GM19455 (cell line): ENCODE measurements around the gene MT1F.

Experiments used
- ATAC-seq: cut with Tn5 transposase; IDR thresholded peaks from one replicate; pipeline ENCODE4 v1.9.1; 2021; ENCODE audit not compliant: unreplicated experiment

MT1F gene

DNA sequence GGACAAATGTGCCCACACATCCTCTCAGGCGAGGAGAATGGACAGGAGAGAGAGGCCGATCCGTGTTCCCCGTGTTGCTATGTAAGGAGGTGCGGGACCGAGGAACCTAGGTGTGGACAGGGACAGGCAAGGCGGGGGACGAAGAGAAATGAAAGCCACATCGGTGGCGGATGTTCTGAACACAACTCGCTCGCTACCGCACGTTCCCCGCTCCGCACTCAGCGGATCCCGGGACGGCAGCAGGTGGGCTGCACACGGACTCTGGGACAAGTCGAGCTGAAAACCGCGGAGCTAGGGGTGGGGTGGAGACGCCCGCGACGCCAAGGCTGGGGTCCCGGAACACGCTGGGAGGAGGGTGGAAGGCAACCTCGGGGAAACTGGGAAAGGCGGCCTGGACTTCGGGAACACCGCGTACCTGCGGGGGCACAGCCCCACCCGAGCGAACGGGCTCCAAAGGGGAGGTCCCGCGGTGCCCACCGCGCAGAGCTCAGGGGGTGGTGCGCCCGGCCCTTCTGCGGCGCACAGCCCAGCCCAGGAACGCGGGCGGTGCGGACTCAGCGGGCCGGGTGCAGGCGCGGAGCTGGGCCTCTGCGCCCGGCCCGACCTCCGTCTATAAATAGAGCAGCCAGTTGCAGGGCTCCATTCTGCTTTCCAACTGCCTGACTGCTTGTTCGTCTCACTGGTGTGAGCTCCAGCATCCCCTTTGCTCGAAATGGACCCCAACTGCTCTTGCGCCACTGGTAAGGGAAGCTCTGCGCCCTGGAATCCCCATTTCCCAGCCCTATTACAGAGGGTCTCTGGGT lies 32.4 kb upstream of the MT1F start, which contains the start of gene MT1E:
Gene MT1E, plus strand, starts transcription at position 642 of the 803 bp plus-strand sequence. Its CDS starts 71 bp downstream, at position 713.
- ATAC-seq: no peak

GRCh38 chr16:56625943-56626654 lies 31.7 kb upstream of the MT1F start:
- ATAC-seq: no peak

GRCh38 chr16:56626685-56627084 lies 31.1 kb upstream of the MT1F start:
- no peak for ATAC-seq

- no peak for ATAC-seq
These were observed 29.0 kb upstream of the MT1F start for GRCh38 chr16:56628486-56629350.

DNA sequence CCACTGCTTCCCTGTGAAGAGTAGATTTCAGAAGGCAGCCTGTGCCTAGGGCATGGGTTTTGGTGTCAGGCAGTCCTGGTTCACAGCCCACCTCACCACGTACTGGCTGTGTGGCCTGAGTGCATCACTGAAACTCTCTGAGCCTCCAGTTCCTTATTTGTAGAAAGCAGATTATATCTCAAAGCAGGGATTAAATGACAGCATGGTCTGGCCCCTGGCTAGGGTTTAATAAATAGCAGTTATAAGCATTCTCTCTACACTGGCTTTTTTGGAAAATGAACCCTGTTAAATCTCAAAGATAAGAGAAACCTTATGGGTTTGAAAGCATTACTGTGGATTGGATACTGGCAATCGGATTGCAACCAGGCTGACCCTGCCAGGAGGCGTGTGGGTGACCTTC lies 28.2 kb upstream of the MT1F start:
- no peak for ATAC-seq

DNA sequence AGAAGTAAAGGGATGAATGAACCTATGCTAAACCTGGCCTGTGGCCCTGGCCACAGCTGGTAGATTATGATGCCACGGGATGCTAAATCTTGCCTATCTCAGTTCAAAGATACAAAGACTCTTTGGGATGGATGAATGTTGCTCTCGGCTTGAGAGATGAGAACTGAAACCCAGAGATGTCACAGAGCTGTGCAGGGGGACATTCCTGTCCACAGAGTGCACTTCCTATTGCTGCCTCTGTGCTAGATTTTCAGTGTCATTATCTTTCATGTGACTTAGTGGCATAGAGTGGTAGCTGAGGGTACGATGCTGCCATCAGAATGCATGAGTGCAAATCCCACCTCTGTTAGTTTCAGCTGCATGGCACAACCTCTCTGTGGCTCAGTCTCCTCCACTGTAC lies 27.6 kb upstream of the MT1F start:
- peak; percentile 58 for ATAC-seq

GRCh38 chr16:56631197-56631596 lies 26.6 kb upstream of the MT1F start:
- ATAC-seq: no peak

- ATAC-seq: no peak
These were observed 26.0 kb upstream of the MT1F start for GRCh38 chr16:56631832-56632155.

DNA sequence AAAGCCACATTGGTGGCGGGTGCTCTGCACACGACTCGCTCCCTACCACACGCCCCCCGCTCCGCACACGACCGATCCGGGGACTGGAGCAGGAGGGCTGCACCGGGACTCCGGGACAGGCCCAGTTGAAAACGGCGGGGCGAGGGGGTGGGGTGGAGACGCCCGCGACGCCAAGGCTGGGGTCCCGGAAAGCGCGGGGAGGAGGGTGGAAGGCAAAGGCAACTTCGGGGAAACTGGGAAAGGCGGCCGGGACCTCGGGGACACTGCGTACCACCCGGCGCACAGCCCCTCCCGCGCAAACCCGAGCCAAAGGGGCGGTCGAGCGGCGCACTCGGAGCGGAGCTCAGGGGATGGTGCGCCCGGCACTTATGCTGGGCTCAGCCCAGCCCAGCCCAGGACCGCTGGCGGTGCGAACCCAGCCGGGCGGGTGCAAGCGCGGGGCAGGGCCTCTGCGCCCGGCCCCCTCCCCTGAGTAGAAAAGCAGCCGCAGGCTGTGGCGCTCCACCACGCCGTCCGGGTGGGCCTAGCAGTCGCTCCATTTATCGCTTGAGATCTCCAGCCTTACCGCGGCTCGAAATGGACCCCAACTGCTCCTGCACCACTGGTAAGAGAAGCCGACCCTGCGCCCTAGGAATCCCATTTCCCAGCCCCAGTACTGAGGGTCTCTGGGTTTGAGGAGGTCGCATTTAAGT lies 25.5 kb upstream of the MT1F start, which contains the start of gene MT1M:
Gene MT1M, plus strand, starts transcription at position 504 of the 692 bp plus-strand sequence. Its CDS starts 73 bp downstream, at position 577.
- ATAC-seq: no peak

GRCh38 chr16:56632848-56633365 lies 24.9 kb upstream of the MT1F start:
- ATAC-seq: no peak

DNA sequence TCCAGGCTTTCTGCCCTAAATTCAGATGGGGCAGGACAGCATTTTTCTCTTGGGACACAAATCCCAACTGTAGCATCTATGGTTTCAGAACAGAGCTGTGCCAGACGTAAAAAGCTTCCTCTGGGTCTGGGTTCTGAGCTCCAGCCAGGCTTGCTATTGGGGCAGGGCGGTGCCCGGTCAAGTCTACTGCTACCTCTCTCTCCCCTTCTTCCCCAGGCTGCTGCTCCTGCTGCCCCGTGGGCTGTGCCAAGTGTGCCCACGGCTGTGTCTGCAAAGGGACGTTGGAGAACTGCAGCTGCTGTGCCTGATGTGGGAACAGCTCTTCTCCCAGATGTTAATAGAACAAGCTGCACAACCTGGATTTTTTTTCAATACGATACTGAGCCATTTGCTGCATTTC lies 24.2 kb upstream of the MT1F start:
- no peak for ATAC-seq

GRCh38 chr16:56634715-56635440 lies 22.9 kb upstream of the MT1F start:
- ATAC-seq: no peak

DNA sequence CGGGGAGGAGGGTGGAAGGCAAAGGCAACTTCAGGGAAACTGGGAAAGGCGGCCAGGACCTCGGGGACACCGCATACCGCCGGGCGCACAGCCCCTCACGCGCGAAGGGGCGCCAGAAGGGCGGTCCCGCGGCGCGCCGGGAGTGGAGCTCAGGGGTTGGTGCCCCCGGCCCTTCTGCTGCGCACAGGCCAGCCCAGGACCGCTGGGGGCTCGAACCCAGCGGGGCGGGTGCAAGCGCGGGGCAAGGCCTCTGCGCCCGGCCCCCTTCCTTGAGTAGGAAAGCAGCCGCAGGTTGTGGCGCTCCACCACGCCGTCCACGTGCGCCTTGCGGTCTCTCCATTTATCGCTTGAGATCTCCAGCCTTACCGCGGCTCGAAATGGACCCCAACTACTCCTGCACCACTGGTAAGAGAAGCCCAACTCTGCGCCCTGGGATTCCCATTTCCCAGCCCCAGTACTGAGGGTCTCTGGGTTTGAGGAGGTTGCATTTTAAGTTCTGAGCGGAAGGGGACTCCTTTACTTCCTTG lies 22.3 kb upstream of the MT1F start:
- no peak for ATAC-seq

DNA sequence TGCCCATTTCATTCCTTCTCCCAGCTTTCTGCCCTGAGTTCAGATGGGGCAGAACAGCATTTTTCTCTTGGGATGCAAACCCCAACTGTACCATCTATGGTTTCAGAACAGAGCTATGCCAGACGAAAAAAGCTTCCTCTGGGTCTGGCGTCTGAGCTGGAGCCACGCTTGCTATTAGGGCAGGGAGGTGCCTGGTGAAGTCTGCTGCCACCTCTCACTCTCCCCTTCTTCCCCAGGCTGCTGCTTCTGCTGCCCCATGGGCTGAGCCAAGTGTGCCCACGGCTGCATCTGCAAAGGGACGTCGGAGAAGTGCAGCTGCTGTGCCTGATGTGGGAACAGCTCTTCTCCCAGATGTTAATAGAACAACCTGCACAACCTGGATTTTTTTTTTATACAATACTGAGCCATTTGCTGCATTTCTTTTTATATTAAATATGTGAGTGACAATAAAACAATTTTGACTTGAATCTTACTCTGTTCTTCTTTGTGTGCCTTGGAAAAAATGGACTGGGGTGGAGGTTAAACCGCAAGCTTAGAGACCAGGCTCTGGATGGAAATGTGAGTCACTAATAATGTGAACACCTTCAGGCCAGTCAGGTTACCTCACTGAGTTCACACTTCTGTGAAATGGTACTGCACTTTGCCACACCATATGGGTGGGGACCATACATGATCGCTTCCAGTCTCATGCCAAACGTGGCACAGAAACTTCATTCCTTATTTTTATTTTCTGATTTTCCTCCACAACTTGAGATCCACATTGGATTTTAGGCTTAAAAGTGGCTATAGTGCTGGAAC lies 20.9 kb upstream of the MT1F start:
- ATAC-seq: no peak

GRCh38 chr16:56637814-56638750 lies 19.7 kb upstream of the MT1F start, which contains the start of gene MT1A:
Gene MT1A, plus strand, starts transcription at chr16:56638666. Its CDS starts 73 bp downstream, at chr16:56638739.
- no peak for ATAC-seq

- ATAC-seq: no peak
These were observed 18.7 kb upstream of the MT1F start for GRCh38 chr16:56639045-56639444.

GRCh38 chr16:56640076-56640475 lies 17.7 kb upstream of the MT1F start:
- ATAC-seq: no peak

GRCh38 chr16:56641166-56641565 lies 16.6 kb upstream of the MT1F start:
- ATAC-seq: no peak
